Measurements from ENCODE around the gene KIRREL3.

- TF ChIP-seq CTCF (IDR thresholded peaks at IDR 0.05), result no peak
- no peak for TF ChIP-seq POLR2A (IDR thresholded peaks at IDR 0.05)
- no peak for TF ChIP-seq EP300 (IDR thresholded peaks at IDR 0.05; ENCODE audit: low read depth)
Measured at GRCh38 chr11:126919147-126919823, 81.3 kb downstream of the KIRREL3 start.
